HUES6 (cell line): ENCODE measurements around the gene UBE3C.

Experiments
- H3K27ac ChIP-seq: 2 replicates; pipeline ENCODE4 v1.7.0; 2013; ENCODE audit warnings: low read depth, mild to moderate bottlenecking, low read length, inconsistent platforms
- H3K27me3 ChIP-seq: 2 replicates; pipeline ENCODE4 v1.6.1; 2013; ENCODE audit warnings: low read length; ENCODE audit not compliant: control insufficient read depth, insufficient read depth
- H3K36me3 ChIP-seq: 2 replicates; pipeline ENCODE4 v1.6.1; 2013; ENCODE audit warnings: low read length; ENCODE audit not compliant: control insufficient read depth, insufficient read depth
- H3K4me1 ChIP-seq: 2 replicates; pipeline ENCODE4 v1.6.1; 2013; ENCODE audit warnings: low read length; ENCODE audit not compliant: control insufficient read depth, insufficient read depth
- H3K4me3 ChIP-seq: 2 replicates; pipeline ENCODE4 v1.5.1; 2013; ENCODE audit warnings: low read depth, low read length
- H3K9ac ChIP-seq: one replicate; pipeline ENCODE4 v1.6.1; 2013; ENCODE audit warnings: mild to moderate bottlenecking, low read length
- H3K9me3 ChIP-seq: 2 replicates; pipeline ENCODE4 v1.6.1; 2013; ENCODE audit warnings: low read depth, low read length; ENCODE audit not compliant: control insufficient read depth, insufficient read depth

The UBE3C gene

GRCh38 chr7:157297185-157297584 lies 158.5 kb downstream of the UBE3C start:
- Histone ChIP-seq H3K9me3 (no peaks in the 10 kb centered on the region), H3K9ac (no peak overlapping the region), H3K4me3 (no peak overlapping the region), H3K27me3 (no peaks in the 10 kb centered on the region), H3K27ac (no peak overlapping the region), H3K36me3 (no peaks in the 10 kb centered on the region), H3K4me1 (peaks cover 18% of the 10 kb centered on the region; the same call in 1 of the 2 replicates)

GRCh38 chr7:157299317-157299612 lies 160.5 kb downstream of the UBE3C start:
- no peaks in the 10 kb centered on the region for H3K9me3 ChIP-seq
- no peak overlapping the region for H3K27ac ChIP-seq
- no peak overlapping the region for H3K9ac ChIP-seq
- no peaks in the 10 kb centered on the region for H3K27me3 ChIP-seq
- no peaks in the 10 kb centered on the region for H3K36me3 ChIP-seq
- H3K4me1 ChIP-seq = peaks cover 9% of the 10 kb centered on the region; the same call in 1 of the 2 replicates
- no peak overlapping the region for H3K4me3 ChIP-seq

- H3K9me3 ChIP-seq = no peaks in the 10 kb centered on the region
- peaks cover 9% of the 10 kb centered on the region; the same call in 1 of the 2 replicates for H3K4me1 ChIP-seq
- no peaks in the 10 kb centered on the region for H3K27me3 ChIP-seq
- no peak overlapping the region for H3K27ac ChIP-seq
- no peak overlapping the region for H3K9ac ChIP-seq
- H3K4me3 ChIP-seq = no peak overlapping the region
- no peaks in the 10 kb centered on the region for H3K36me3 ChIP-seq
Measured at GRCh38 chr7:157299613-157300368, 161.1 kb downstream of the UBE3C start.

GRCh38 chr7:157300369-157300825 lies 161.7 kb downstream of the UBE3C start:
- H3K27me3 ChIP-seq = no peaks in the 10 kb centered on the region
- H3K36me3 ChIP-seq = no peaks in the 10 kb centered on the region
- H3K4me3 ChIP-seq = no peak overlapping the region
- no peak overlapping the region for H3K27ac ChIP-seq
- H3K9me3 ChIP-seq = no peaks in the 10 kb centered on the region
- no peak overlapping the region for H3K9ac ChIP-seq
- H3K4me1 ChIP-seq = peaks cover 9% of the 10 kb centered on the region; the same call in 1 of the 2 replicates

- Histone ChIP-seq H3K27ac (no peak overlapping the region), H3K4me3 (no peak overlapping the region), H3K36me3 (no peaks in the 10 kb centered on the region), H3K9ac (no peak overlapping the region), H3K27me3 (no peaks in the 10 kb centered on the region), H3K9me3 (no peaks in the 10 kb centered on the region), H3K4me1 (peaks cover 12% of the 10 kb centered on the region)
Measured at GRCh38 chr7:157301610-157302120, 162.9 kb downstream of the UBE3C start.

GRCh38 chr7:157306846-157307838 lies 168.4 kb downstream of the UBE3C start:
- Histone ChIP-seq H3K9ac (peak overlapping the region; percentile 59), H3K27me3 (no peaks in the 10 kb centered on the region), H3K4me3 (peak overlapping the region; percentile 48), H3K27ac (peak overlapping the region; percentile 59; the same call in 1 of the 2 replicates), H3K4me1 (peaks cover 45% of the 10 kb centered on the region), H3K36me3 (no peaks in the 10 kb centered on the region), H3K9me3 (no peaks in the 10 kb centered on the region)

GRCh38 chr7:157309988-157310668 lies 171.4 kb downstream of the UBE3C start:
- Histone ChIP-seq H3K4me3 (peak overlapping the region; percentile 10), H3K27ac (peak overlapping the region; percentile 98), H3K27me3 (no peaks in the 10 kb centered on the region), H3K4me1 (peaks cover 39% of the 10 kb centered on the region), H3K36me3 (no peaks in the 10 kb centered on the region), H3K9me3 (no peaks in the 10 kb centered on the region), H3K9ac (peak overlapping the region; percentile 85)

- H3K27me3 ChIP-seq = no peaks in the 10 kb centered on the region
- H3K9me3 ChIP-seq = no peaks in the 10 kb centered on the region
- no peaks in the 10 kb centered on the region for H3K36me3 ChIP-seq
- peak overlapping the region; percentile 85 for H3K9ac ChIP-seq
- peak overlapping the region; percentile 11; the same call in 1 of the 2 replicates for H3K4me3 ChIP-seq
- peak overlapping the region; percentile 98 for H3K27ac ChIP-seq
- peaks cover 39% of the 10 kb centered on the region for H3K4me1 ChIP-seq
Measured at GRCh38 chr7:157310676-157311185, 172.0 kb downstream of the UBE3C start.

- Histone ChIP-seq H3K4me1 (peaks cover 28% of the 10 kb centered on the region), H3K36me3 (no peaks in the 10 kb centered on the region), H3K9me3 (no peaks in the 10 kb centered on the region), H3K27ac (no peak overlapping the region), H3K9ac (no peak overlapping the region), H3K4me3 (no peak overlapping the region), H3K27me3 (no peaks in the 10 kb centered on the region)
Measured at GRCh38 chr7:157312941-157313340, 174.2 kb downstream of the UBE3C start.

- H3K9ac ChIP-seq = no peak overlapping the region
- H3K4me1 ChIP-seq = peaks cover 33% of the 10 kb centered on the region
- no peaks in the 10 kb centered on the region for H3K9me3 ChIP-seq
- H3K27me3 ChIP-seq = no peaks in the 10 kb centered on the region
- H3K4me3 ChIP-seq = no peak overlapping the region
- no peaks in the 10 kb centered on the region for H3K36me3 ChIP-seq
- no peak overlapping the region for H3K27ac ChIP-seq
Measured at GRCh38 chr7:157313645-157314044, 174.9 kb downstream of the UBE3C start.
